Fibroblast of skin of right quadriceps (primary cell): ENCODE results near the gene FAM83E.
A peak's percentile ranks its signal among the peaks of the same experiment; 100 is the strongest.
"Not testable (repeated sequence)": the region's sequence is repeated elsewhere in the genome, so short reads cannot be mapped to it uniquely, and the experiment has no call there.

Source experiments
- DNase-seq: peaks from one replicate; pipeline ENCODE4 v3.0.0-alpha.2; 2013

Gene FAM83E

GRCh38 chr19:48639483-48640375, 24.9 kb upstream of the FAM83E start:
- DNase-seq = no peak

DNA sequence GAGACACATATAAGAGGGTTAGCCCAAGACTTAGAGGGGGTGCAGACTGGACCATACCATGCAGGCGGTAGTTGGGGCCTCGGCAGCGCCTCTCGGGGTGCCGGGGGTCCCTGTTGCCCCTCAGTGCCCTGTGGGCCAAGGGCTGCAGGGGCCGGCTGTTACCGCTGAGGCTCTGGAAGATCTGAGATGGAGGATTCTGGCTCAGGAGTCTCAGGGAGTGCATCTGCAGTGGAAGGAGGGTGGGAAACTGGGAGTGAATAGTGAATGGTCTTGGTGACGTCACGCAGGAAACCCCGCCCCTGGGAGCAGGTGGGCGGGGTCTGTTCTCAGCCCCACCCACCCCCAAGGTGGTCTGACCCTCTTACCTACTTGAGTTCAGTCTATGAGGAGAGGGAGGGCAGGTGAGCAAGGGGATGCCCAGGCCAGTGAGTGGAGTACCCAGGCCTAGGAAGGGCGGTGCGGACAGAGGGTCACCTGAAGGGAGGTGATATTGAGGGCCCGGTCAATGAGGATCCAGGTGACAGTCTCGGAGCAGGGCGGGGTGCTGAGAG, 24.0 kb upstream of the FAM83E start:
- no peak for DNase-seq

DNA sequence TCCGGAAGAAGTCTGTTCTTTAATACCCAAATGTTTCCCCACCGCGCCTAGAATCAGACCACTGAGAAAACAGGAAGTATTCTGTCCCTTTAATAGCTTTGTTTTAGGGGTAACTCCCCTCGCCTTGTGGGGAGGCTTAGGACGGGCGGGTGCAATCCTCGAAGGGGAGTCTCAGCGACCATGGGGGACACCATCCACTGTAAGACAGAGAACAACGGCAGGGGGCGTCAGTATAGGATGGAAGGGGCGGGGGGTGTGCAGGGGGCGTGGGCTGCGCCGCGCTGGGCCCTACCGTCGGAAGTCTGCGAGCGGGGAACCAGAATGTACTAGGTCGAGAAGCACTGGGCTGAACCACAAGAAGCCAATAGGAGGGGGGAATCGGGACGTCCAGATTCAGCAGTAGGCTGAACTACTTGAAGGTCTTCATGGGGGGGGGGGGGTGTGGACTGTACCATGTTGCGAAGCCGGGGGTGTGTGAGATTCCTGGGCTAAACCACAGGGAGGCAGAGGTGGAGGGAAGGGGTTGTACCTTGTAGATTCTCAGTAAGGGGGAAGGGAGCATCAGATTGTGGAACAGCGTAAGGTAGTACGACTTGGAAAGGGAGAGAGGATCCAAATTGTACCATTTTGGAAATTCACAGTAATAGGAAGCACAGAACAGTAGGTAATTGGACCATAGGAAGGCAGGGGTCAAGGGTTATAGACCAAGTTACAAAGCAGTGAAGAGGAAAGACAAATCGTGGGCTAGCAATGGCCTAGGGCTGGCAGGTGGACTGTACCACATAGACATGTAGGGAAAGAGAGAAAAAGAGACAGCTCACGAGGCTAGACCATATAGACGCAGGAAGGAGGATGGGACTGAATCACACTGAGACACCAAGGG, 23.3 kb upstream of the FAM83E start:
- peak; percentile 93 for DNase-seq

DNA sequence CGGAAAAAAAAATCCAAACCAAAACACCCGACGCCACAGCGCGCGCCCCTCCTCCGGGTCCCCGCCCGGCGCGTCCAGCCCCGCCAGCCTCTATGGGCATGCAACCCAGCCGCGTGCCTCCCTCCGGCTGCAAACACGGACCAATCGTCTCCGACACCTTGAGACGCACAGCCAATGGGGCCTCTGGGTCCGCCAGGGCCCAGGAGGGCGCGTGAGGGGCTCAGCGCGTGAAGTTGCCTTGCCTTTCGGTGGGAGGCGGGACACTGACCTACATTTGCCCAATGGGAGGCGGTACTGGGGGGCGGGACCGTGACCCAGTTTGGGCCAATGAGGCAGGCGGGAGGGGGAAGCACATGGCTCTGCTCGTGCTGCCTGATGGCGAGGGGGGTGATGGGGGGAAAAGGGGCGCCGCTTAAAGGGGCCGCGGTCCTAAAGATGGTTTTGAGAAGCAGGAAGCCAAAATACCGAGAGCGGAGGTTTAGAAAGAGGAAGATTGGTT, 22.6 kb upstream of the FAM83E start:
- peak; percentile 99 for DNase-seq

- no peak for DNase-seq
Measured at GRCh38 chr19:48636859-48637448, 22.1 kb upstream of the FAM83E start, which contains the start of gene DBP. Gene DBP, minus strand, starts transcription at chr19:48637379. Its CDS starts 385 bp downstream, at chr19:48636994.

GRCh38 chr19:48635966-48636858, 21.3 kb upstream of the FAM83E start:
- no peak for DNase-seq

DNA sequence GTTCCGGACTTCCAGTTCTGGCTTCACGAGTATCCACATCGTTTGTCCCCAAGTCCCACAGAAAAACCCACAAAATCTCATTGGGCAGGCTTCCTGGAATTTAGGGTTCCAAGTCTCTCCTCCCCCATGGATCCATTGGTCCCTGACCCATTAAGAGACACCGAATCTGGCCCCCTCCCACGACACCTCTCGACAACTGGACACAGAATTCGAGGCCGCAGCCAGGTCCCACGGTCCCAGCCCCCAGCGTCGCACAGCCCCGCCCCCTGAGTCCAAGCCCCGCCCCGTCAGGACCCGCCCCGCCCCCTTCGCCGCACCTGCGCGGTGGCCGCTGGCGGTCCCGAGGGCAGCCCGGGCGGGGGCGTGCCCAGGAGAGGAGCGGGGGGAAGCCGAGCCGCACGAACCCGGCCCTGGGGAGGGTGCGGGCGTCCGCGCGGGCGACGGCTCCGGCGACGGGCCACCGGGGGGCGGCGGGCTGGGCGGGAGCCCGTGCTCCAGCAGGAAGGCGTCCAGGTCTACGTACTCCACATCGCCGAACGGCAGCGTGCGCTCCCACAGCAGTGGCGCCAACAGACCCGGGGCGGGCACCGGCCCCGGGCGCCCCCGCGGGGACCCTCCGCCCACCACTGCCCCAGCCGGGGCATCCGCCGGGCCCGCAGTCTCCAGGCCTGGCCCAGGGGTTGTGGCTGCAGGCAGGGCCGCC, 20.5 kb upstream of the FAM83E start:
- no peak for DNase-seq

DNA sequence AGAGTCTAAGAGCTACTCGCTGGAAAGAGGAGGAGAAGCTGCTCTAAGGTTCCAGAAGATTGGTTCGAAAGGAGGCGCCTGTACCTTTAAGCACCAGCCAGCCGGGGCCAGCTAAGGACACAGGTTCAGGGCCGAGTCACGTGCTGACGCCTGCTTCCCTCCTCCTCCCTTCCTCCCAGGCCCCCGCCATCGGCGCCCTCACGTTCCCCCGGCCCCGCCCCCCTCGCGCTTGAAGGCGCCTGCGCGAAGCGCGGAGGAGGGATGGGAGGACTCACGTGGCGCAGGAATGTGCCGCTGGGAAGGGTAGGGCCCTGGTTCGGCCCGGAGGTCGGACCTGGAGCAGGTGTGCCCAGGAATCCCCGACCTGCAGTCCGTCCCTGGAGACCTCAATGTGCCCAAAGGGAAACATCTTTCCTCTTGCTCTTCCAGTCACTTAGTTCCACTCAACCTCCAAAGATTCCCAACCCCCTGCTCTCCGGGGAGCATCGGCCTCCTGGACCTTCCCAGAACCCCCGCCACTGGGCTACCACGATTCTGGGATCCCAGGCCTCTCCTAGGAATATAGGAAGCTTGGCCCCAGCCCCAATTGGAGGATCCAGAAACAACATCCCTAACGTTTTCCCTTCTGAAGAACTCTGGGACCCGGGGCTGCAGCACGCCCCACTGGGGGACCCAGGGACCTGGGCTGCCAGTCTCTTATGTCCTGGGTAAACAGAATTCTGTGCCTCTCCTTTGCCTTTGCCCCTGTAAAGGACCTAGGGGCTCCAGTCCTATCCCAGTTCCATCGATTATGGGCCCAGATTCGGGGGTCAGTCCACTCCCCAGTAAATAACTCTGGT, 19.8 kb upstream of the FAM83E start:
- DNase-seq = peak; percentile 95

DNA sequence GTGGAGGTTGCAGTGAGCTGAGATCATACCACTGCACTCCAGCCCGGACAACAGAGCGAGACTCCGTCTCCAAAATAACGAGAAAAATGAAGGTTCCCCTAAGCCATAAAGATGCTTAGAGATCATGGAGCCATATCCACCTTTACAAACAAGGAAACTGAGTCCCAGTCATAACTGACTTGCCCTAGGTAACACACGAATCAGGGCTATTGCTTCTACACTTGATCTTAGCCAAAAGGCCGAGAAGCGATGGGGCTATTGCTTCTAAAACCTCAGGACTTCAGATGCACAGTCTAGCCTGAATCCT, 19.1 kb upstream of the FAM83E start:
- DNase-seq = no peak

DNA sequence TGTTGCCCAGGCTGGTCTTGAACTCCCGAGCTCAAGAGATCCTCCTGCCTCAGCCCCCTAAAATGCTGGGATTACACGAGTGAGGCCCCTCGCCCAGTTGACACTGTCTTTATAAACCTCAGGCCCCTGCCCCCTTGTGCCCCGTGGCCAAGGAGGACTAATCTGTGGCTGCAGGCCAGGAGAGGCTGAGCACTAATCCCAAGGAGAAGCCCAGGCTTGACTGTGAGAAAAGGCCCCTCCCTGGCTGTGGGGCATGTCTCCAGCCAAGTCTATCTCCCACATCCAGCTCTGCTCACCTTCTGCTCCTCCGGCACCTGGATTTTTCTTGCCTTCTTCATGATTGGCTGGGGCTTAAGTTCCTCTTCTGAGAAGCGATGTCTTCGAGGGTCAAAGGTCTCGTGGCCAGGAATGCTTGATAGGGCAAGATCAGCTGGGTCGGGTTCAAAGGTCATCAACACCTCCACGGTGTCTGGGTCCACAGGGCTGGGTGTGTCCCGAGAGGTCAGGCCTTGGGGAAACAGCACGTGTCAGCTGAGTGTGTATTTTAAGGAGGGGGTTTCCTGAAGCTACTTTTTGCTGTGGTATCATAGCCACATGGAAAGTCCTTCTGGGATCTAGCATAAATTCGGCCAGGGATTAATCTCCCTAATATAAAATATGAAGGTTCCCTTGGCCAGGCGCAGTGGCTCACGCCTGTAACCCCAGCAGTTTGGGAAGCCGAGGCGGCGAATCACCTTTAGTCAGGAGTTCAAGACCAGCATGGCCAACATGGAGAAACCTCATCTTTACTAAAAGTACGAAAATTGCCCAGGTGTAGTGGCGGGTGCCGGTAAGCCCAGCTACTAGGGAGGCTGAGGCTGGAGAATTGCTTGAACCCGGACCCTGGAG, 18.5 kb upstream of the FAM83E start:
- no peak for DNase-seq

DNA sequence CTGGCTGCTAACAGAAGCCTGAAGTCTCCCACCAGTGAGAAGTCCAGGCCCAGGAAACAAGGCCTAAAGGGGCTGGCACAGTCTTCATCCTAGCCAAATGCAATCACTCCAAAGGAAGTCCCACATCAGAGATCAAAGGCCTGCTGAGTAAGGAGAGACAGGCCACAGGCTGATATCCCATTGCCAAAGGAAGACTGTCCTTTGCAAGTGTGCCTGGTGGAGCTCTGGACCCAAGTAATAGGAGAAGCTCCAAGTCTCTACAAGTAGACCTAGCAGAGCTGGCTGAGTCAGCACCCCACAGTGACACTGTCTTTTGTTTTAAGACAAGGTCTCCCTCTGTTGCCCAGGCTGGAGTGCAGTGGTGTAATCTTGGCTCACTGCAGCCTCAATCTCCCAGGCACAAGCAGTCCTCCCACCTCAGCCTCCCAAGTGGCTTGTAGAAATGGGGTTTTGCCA, 17.8 kb upstream of the FAM83E start:
- no peak for DNase-seq

GRCh38 chr19:48632286-48632685, 17.4 kb upstream of the FAM83E start:
- not testable (repeated sequence) for DNase-seq

DNA sequence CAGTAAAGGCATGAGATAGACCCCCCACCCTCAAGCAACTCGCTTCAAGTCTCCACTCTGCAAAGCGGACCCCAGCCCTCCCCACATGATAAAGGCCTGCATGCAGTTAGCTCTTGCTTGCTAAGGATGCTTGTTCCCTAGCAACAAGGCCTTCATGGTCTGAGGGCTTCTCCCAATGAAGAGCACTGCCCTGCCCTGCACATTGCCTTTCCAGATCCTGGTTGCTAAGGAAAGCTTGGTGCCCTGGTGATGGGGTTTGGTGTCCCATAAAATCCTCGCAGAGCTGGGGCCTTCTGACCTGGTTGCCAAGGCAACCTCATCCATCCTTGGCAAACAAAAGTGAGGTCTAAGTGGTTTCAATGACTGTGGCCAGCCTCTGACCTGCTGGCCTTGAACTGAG, 16.3 kb upstream of the FAM83E start:
- no peak for DNase-seq

GRCh38 chr19:48630296-48631063, 15.6 kb upstream of the FAM83E start:
- peak; percentile 45 for DNase-seq

- DNase-seq = no peak
Measured at GRCh38 chr19:48629599-48630295, 14.9 kb upstream of the FAM83E start.

GRCh38 chr19:48629297-48629598, 14.4 kb upstream of the FAM83E start:
- no peak for DNase-seq

DNA sequence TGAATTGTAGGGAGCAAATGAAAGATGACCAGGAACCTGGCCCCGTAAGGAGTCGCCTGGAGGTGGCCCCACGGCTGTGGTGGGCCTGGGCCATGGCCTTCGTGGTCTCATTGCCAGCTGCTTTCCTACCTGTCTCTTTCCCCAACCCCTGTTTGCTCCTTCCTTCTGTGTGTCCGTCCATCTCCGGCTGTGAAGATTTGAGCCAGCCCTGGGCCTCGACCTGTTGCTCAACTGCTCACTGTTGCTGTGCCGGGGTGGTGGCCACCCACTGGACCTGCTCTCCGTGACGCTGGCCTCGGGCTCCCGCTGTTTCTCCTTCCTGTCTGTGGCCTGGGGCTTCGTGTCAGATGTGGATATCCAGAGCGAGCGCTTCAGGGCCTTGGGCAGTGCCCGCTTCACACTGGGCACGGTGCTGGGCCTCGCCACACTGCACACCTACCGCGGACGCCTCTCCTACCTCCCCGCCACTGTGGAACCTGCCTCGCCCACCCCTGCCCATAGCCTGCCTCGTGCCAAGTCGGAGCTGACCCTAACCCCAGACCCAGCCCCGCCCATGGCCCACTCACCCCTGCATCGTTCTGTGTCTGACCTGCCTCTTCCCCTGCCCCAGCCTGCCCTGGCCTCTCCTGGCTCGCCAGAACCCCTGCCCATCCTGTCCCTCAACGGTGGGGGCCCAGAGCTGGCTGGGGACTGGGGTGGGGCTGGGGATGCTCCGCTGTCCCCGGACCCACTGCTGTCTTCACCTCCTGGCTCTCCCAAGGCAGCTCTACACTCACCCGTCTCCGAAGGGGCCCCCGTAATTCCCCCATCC, 13.8 kb upstream of the FAM83E start:
- no peak for DNase-seq
